Endodermal cell (in vitro differentiated cells): Measurements from ENCODE around the gene NECAP2. TPM values are rescaled to one million over a fixed set of nuclear protein-coding genes. Genes with fewer than 3 reads are reported as not detected.
"Not testable (repeated sequence)": the region's sequence is repeated elsewhere in the genome, so short reads cannot be mapped to it uniquely, and the experiment has no call there.

Source experiments
- DNase-seq: peaks from one replicate; pipeline ENCODE4 v3.0.0-alpha.2; 2017
- H3K27ac ChIP-seq: 2 replicates; pipeline ENCODE4 v1.5.1; 2013; ENCODE audit warnings: mild to moderate bottlenecking, low read depth, low read length, moderate library complexity
- H3K27me3 ChIP-seq: 2 replicates; pipeline ENCODE4 v1.6.1; 2013; ENCODE audit warnings: mild to moderate bottlenecking, low read length, moderate library complexity; ENCODE audit not compliant: insufficient read depth, control insufficient read depth, poor library complexity, severe bottlenecking
- H3K36me3 ChIP-seq: 2 replicates; pipeline ENCODE4 v1.7.0; 2013; ENCODE audit warnings: mild to moderate bottlenecking, low read length, moderate library complexity; ENCODE audit not compliant: control insufficient read depth, insufficient read depth
- H3K4me1 ChIP-seq: one replicate; pipeline ENCODE4 v1.7.0; 2013; ENCODE audit warnings: low read length; ENCODE audit not compliant: control insufficient read depth, insufficient read depth
- H3K4me3 ChIP-seq: 2 replicates; pipeline ENCODE4 v1.5.1; 2013; ENCODE audit warnings: mild to moderate bottlenecking, low read length, moderate library complexity
- H3K9ac ChIP-seq: 2 replicates; pipeline ENCODE4 v1.6.1; 2013; ENCODE audit warnings: mild to moderate bottlenecking, low read length, moderate library complexity; ENCODE audit not compliant: poor library complexity, severe bottlenecking; ENCODE audit errors: extremely low read depth
- H3K9me3 ChIP-seq: 2 replicates; pipeline ENCODE4 v1.6.1; 2013; ENCODE audit warnings: mild to moderate bottlenecking, low read length, moderate library complexity; ENCODE audit not compliant: control insufficient read depth
- H3K27ac Mint-ChIP-seq: 2 replicates; pipeline ENCODE4 v1.8.0; 2020; ENCODE audit warnings: mixed read lengths
- H3K27me3 Mint-ChIP-seq: 2 replicates; pipeline ENCODE4 v1.8.0; 2021; ENCODE audit warnings: mild to moderate bottlenecking, mixed read lengths; ENCODE audit not compliant: insufficient read depth
- H3K36me3 Mint-ChIP-seq: 2 replicates; pipeline ENCODE4 v1.8.0; 2020; ENCODE audit warnings: low read depth, mixed read lengths
- H3K4me1 Mint-ChIP-seq: 2 replicates; pipeline ENCODE4 v1.8.0; 2020; ENCODE audit warnings: mixed read lengths
- H3K4me3 Mint-ChIP-seq: 2 replicates; pipeline ENCODE4 v1.8.0; 2020; ENCODE audit warnings: mild to moderate bottlenecking, moderate library complexity, mixed read lengths
- H3K9me3 Mint-ChIP-seq: 2 replicates; pipeline ENCODE4 v1.8.0; 2020; ENCODE audit warnings: mild to moderate bottlenecking, mixed read lengths
- WGBS, 2 experiments: methylation state at CpG; one replicate each; pipeline versions ENCODE4 v1.1.5 to v1.1.7; 2013; ENCODE audit warnings: missing lambda C conversion rate in 2 of 2, mixed read lengths in 1 of 2; ENCODE audit not compliant: insufficient coverage in 1 of 2, insufficient read length in 1 of 2; 5-methylcytosine and 5-hydroxymethylcytosine counted together
- total RNA-seq, 2 donors: library from RNA; stranded (reverse); fragmentation: NEBNext Ultra II Directional in 1 of 2; extraction: Animal tissue kit (Norgen Biotek cat#: 25700) in 1 of 2; gene quantifications; 2 replicates in 1 of 2; 3 replicates in 1 of 2; pipeline ENCODE4 v1.2.1, GENCODE V29; 2021
- TF ChIP-seq, protein P1 (sequence below): fragments of 200-600 bp; sonication (generic); conservative IDR thresholded peaks from 2 replicates; pipeline ENCODE4 v1.5.0; 2021; ENCODE audit warnings: antibody characterized with exemption, mild to moderate bottlenecking

Gene NECAP2
- total RNA-seq, 2 donors from 2014 or later, result 43.9 to 45.8 TPM

DNA sequence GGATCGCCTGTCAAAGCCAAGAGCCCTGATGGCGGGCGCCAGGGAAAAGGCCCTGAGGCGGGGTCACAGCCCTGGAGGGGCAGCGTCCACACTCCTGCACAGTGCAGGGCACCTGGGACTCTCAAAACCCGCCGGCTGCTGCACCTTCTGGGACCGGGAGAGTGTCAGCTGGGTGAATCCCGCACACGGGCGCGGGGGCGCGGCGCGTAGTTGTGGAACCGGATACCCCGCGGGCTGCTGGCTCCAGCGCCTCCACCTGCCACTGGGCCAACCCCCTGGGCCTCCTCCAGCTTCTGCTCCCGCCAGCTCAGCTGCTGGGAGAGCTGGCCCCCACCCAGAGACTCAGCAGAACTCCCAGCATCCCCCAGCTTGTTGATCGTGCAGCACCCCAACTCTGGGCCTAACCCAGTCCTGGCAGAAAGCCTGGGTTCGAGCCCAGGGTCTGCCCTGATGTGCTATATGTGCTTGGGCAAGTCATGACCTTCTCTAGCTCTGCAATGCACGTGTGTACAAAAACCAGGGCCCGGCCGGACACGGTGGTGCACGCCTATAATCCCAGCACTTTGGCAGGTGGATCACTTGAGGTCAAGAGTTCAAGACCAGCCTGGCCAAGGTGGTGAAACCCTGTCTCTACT, 33.8 kb downstream of the NECAP2 start:
- Mint-ChIP-seq H3K9me3 (no peaks in the 10 kb centered on the region), H3K4me1 (no peaks in the 10 kb centered on the region), H3K27ac (no peak overlapping the region), H3K36me3 (peaks cover 40% of the 10 kb centered on the region), H3K4me3 (no peak overlapping the region), H3K27me3 (no peaks in the 10 kb centered on the region)
- 92 to 95% methylated on average over 12 to 28 of the region's 28 CpGs for WGBS, 2 experiments
- H3K27ac ChIP-seq, result no peak overlapping the region
- DNase-seq, result no peak
- no peaks in the 10 kb centered on the region for H3K9me3 ChIP-seq
- no peak overlapping the region for H3K9ac ChIP-seq
- H3K36me3 ChIP-seq, result peaks cover 25% of the 10 kb centered on the region
- H3K4me1 ChIP-seq, result no peaks in the 10 kb centered on the region
- no peaks in the 10 kb centered on the region for H3K27me3 ChIP-seq
- H3K4me3 ChIP-seq, result no peak overlapping the region
- TF ChIP-seq, protein P1, sequence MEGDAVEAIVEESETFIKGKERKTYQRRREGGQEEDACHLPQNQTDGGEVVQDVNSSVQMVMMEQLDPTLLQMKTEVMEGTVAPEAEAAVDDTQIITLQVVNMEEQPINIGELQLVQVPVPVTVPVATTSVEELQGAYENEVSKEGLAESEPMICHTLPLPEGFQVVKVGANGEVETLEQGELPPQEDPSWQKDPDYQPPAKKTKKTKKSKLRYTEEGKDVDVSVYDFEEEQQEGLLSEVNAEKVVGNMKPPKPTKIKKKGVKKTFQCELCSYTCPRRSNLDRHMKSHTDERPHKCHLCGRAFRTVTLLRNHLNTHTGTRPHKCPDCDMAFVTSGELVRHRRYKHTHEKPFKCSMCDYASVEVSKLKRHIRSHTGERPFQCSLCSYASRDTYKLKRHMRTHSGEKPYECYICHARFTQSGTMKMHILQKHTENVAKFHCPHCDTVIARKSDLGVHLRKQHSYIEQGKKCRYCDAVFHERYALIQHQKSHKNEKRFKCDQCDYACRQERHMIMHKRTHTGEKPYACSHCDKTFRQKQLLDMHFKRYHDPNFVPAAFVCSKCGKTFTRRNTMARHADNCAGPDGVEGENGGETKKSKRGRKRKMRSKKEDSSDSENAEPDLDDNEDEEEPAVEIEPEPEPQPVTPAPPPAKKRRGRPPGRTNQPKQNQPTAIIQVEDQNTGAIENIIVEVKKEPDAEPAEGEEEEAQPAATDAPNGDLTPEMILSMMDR, result no peak

DNA sequence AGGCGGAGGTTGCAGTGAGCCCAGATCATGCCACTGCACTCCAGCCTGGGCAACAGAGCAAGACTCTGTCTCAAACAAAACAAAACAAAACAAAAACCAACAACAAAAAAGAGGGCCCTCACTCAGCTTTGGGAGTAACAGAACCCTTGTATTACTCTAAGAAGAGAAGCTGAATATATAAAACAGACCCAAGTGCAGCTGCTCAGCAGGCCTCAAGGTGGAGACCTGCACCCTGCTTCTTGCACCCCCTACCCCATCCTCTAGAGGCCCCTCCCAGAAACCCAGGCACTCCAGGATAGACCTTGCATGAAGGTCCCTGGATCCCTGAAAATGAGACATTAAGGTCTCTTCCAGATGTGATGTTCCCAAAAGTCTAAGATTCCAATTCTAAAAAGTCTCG, 34.4 kb downstream of the NECAP2 start:
- H3K4me3 Mint-ChIP-seq, H3K27ac Mint-ChIP-seq, H3K27me3 ChIP-seq, H3K4me1 Mint-ChIP-seq, H3K27me3 Mint-ChIP-seq, H3K9ac ChIP-seq, H3K9me3 Mint-ChIP-seq, H3K4me1 ChIP-seq, H3K4me3 ChIP-seq, H3K9me3 ChIP-seq, H3K27ac ChIP-seq: not testable (repeated sequence)
- TF ChIP-seq, protein P1, result peak; percentile 68
- peaks cover 25% of the 10 kb centered on the region for H3K36me3 ChIP-seq
- peaks cover 40% of the 10 kb centered on the region for H3K36me3 Mint-ChIP-seq
- 100% methylated on average over 1 of the region's 2 CpGs; no CpG with 5 or more reads in 1 of the 2 experiments for WGBS, 2 experiments
- peak; percentile 69 for DNase-seq

DNA sequence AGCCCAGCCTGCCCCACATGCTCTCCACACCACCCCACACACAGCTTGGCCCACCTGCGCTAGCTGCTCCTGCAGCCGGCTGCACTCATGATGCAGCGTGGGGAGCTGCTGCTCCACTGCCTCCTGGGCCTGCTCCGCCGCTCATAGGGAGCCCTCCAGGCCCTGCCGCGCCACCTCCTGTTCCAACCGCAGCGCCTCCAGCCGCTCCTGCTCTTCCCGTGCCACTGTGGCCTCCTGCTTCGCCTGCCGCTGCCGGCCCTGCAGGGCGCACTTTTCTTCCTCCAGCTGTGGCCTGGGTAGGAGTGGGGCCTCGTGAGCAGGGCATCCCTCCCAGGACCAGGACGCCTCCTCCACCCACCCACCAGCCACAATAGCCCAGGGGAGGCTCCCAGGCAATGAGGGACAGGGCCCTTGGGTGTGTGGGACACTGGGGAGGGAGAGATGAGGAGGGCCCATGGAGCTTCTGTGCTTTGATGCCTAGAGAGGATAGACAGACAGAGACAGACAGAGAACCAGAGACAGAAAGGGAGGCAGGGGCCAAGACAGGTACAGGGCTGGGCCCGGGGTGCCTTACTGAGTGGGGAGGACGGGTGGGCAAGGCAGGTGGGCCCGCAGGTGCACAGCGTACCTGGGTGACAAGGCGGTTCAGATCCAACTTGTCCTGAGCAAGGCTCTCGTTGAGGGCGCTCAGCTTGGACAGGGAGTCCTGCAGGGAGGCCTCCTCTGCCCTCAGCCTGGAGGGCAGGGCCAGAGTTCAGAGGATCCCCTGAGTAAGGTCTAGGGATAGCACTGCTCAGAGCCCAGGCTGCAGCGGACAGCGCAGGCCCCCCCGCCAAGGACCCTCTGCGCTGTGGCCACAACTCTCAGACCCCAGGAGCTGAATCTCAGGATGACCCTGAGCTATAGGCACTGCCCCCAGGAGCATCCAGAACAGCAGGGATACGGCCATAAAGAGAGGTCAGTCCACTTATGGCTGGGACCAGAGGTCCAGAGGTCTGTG, 35.5 kb downstream of the NECAP2 start:
- H3K27me3 Mint-ChIP-seq, DNase-seq, H3K27ac Mint-ChIP-seq, H3K27ac ChIP-seq, H3K27me3 ChIP-seq, H3K9ac ChIP-seq, H3K9me3 ChIP-seq, H3K9me3 Mint-ChIP-seq, H3K4me3 ChIP-seq, H3K4me3 Mint-ChIP-seq, H3K4me1 ChIP-seq, H3K4me1 Mint-ChIP-seq: not testable (repeated sequence)
- H3K36me3 ChIP-seq, result peaks cover 32% of the 10 kb centered on the region
- peaks cover 51% of the 10 kb centered on the region for H3K36me3 Mint-ChIP-seq
- WGBS, 2 experiments, result 91 to 94% methylated on average over 11 to 25 of the region's 29 CpGs
